Kidney (tissue), 14 donors: Measurements from ENCODE around the gene MCEE. TPM values are rescaled to one million over a fixed set of nuclear protein-coding genes. Genes with fewer than 3 reads are reported as not detected.

Experiments used
- DNase-seq, 5 donors: peaks; one replicate each; pipeline ENCODE4 v3.0.0-alpha.2; 2013 to 2020
- FAIRE-seq: peaks from 2 replicates; lab custom pipeline; 2012; peaks lifted over from hg19 to GRCh38; lab: Jason Lieb, UNC
- H3K27ac ChIP-seq, 2 donors: one replicate each; pipeline ENCODE4 v1.7.0; 2013; ENCODE audit warnings: low read depth in 2 of 2, low read length in 2 of 2, inconsistent platforms in 1 of 2
- H3K27me3 ChIP-seq: one replicate; pipeline ENCODE4 v1.7.1; 2013; ENCODE audit warnings: low read length, inconsistent platforms; ENCODE audit not compliant: control insufficient read depth, insufficient read depth
- H3K36me3 ChIP-seq, 3 donors: one replicate each; pipeline versions ENCODE4 v1.7.0 to v1.7.1; 2013; ENCODE audit warnings: low read length in 3 of 3, control low read depth in 1 of 3, inconsistent platforms in 1 of 3; ENCODE audit not compliant: insufficient read depth in 3 of 3, control insufficient read depth in 2 of 3
- H3K4me1 ChIP-seq, 3 donors: one replicate each; pipeline versions ENCODE4 v1.7.0 to v1.7.1; 2013; ENCODE audit warnings: low read length in 3 of 3, inconsistent platforms in 1 of 3, low read depth in 1 of 3; ENCODE audit not compliant: control insufficient read depth in 2 of 3, insufficient read depth in 2 of 3
- H3K4me3 ChIP-seq, 3 donors: one replicate each; pipeline versions ENCODE4 v1.7.0 to v1.8.1; 2013; ENCODE audit warnings: low read length in 3 of 3, control low read depth in 1 of 3, inconsistent platforms in 1 of 3
- H3K9ac ChIP-seq, 3 donors: one replicate each; pipeline versions ENCODE4 v1.7.0 to v1.7.1; 2013; ENCODE audit warnings: low read length in 3 of 3, control low read depth in 1 of 3, inconsistent platforms in 1 of 3
- H3K9me3 ChIP-seq, 3 donors: one replicate each; pipeline versions ENCODE4 v1.7.0 to v1.7.1; 2013; ENCODE audit warnings: low read length in 3 of 3, control low read depth in 1 of 3, inconsistent platforms in 1 of 3; ENCODE audit not compliant: control insufficient read depth in 2 of 3, insufficient read depth in 1 of 3
- intact Hi-C: fragments of 100-400 bp; cut with DNase I; formaldehyde crosslinking; loops from one replicate; pipeline ENCODE4 v1.11.1; 2022
- polyA plus RNA-seq: library from polyadenylated mRNA; stranded (reverse); fragments of 350-450 nt; fragmentation: Illumina TruSeq; extraction: RNeasy Lipid Tissue Mini Kit (QIAGEN cat#74804); gene quantifications from one replicate; pipeline ENCODE4 v1.2.3, GENCODE V29; 2014; ENCODE audit warnings: low read depth, low replicate concordance; ENCODE audit not compliant: insufficient read depth
- total RNA-seq: library from RNA; stranded (reverse); fragmentation: NEBNext Ultra II Directional; extraction: Animal tissue kit (Norgen Biotek cat#: 25700); gene quantifications from one replicate; pipeline ENCODE4 v1.2.1, GENCODE V29; 2021
- TF ChIP-seq, protein P1 (sequence below): IDR thresholded peaks from 3 replicates; pipeline ENCODE4 v1.5.1; 2012; ENCODE audit warnings: mild to moderate bottlenecking, moderate library complexity, borderline replicate concordance; ENCODE audit not compliant: insufficient read depth; ENCODE audit errors: extremely low read depth
- donor health status: control.
- donor health status: control.
- donor health status: control.
- donor health status: control.
- donor health status: control.
- donor health status: DM: yes; HTN: yes; CAD: no.
- donor health status: Normal renal cell carcinoma (clear cell type).

The MCEE gene
- total and polyA plus RNA-seq, 2 donors from 2014 or later = 20.3 to 29.0 TPM

DNA sequence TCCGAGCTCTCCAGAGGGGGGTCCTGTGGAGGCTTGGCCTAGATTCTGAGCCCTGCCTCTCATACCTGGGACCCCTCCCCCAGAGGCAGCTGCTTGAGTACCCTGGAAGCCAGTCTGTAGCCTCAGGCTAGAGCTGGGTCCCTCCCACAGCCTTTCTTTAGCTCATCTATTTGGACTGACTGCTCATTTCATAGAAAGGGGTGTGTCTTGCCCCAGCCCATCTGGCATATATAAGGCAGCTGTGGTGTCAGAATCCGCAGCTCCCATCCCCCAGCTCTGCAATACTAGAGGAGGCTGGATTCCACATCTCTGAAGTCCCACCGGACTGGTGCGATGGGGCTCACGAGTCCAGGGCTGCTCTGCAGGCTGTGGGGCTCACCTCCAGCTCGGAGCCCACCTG is 26.5 kb upstream of the MCEE start:
- Histone ChIP-seq H3K27me3 (no peaks in the 10 kb centered on the region), H3K36me3 (no peaks in the 10 kb centered on the region), H3K4me1 (no peaks in the 10 kb centered on the region), H3K9me3 (no peaks in the 10 kb centered on the region), H3K4me3 (no peak overlapping the region), H3K27ac (no peak overlapping the region), H3K9ac (no peak overlapping the region)
- FAIRE-seq (no peak), DNase-seq (peak in 4 of 5 donors; percentile 51 to 85 (median 58))
- TF ChIP-seq, protein P1, sequence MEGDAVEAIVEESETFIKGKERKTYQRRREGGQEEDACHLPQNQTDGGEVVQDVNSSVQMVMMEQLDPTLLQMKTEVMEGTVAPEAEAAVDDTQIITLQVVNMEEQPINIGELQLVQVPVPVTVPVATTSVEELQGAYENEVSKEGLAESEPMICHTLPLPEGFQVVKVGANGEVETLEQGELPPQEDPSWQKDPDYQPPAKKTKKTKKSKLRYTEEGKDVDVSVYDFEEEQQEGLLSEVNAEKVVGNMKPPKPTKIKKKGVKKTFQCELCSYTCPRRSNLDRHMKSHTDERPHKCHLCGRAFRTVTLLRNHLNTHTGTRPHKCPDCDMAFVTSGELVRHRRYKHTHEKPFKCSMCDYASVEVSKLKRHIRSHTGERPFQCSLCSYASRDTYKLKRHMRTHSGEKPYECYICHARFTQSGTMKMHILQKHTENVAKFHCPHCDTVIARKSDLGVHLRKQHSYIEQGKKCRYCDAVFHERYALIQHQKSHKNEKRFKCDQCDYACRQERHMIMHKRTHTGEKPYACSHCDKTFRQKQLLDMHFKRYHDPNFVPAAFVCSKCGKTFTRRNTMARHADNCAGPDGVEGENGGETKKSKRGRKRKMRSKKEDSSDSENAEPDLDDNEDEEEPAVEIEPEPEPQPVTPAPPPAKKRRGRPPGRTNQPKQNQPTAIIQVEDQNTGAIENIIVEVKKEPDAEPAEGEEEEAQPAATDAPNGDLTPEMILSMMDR = no peak
- intact Hi-C loops = no loop called here

DNA sequence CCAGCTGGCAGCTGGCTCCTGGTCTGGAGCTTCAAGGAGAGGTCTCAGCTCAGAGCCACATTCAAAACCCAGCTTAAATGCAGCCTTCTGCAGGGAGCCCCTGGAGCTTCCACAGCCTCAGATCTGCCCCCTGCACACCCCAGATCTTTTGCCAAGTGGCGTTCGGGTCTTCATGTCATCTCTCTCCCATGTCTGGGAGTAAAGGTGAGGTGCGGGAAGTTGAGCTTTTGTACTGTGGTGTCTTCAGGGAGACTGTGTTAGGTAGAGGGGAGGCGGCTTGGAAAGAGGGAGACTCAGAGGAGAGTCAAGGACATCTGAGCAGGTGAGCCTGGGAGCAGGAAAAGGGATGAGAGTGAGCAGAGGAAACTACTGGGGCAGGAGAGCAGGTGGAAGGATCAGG is 25.8 kb upstream of the MCEE start:
- Histone ChIP-seq H3K27me3 (no peaks in the 10 kb centered on the region), H3K36me3 (no peaks in the 10 kb centered on the region), H3K4me1 (no peaks in the 10 kb centered on the region), H3K27ac (no peak overlapping the region), H3K9me3 (no peaks in the 10 kb centered on the region), H3K9ac (no peak overlapping the region), H3K4me3 (no peak overlapping the region)
- intact Hi-C loops = no loop called here
- TF ChIP-seq, protein P1 = no peak
- FAIRE-seq (no peak), DNase-seq (no peak)

DNA sequence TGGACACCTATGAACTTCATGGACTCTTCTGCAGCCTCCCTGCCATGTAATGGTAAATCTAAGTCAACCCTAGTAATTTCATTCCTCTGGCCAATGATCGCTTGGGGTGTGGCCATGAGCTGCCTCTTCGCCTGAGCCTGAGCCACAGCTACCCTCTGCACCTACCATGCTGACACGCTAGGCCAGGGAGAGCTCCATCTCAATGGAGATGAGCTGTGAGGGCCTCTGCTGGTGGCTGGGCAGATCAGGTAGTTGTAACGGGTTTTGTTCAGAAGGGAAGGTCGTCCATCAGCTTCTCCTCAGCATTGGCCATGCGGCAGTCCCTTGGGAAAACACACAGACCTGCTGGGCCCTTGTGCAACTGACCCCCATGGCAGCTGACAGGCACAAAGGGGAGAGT is 24.8 kb upstream of the MCEE start:
- FAIRE-seq = no peak
- Histone ChIP-seq H3K27ac (no peak overlapping the region), H3K4me3 (no peak overlapping the region), H3K4me1 (no peaks in the 10 kb centered on the region), H3K36me3 (peaks cover 0 to 3% (median 0%) of the 10 kb centered on the region in 3 donors), H3K9me3 (no peaks in the 10 kb centered on the region), H3K27me3 (no peaks in the 10 kb centered on the region), H3K9ac (no peak overlapping the region)
- no peak for DNase-seq
- TF ChIP-seq, protein P1 = no peak
- intact Hi-C loops = no loop called here

DNA sequence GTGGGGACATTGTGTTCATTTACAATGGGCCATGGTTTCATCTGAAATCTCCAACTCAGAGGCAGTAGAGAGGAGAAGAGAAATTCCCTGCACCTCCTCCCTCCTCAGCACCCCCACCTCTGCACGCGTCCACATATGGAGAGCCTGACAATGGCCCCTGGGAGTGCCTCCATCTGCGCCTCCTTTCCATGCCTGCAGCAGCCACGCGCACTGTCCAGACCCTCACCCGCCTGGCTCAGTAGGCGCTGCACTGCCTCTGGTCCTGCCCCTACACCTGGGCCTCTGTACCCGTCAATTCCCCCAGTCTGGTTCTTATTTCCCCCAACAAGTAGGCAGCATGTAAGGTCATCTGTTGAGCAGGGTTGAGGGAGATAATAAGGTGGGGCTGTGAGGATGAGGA is 24.2 kb upstream of the MCEE start:
- no peaks in the 10 kb centered on the region for H3K4me1 ChIP-seq
- no peak for FAIRE-seq
- intact Hi-C loops = no loop called here
- H3K9ac ChIP-seq = no peak overlapping the region
- no peaks in the 10 kb centered on the region for H3K9me3 ChIP-seq
- TF ChIP-seq, protein P1 = no peak
- H3K4me3 ChIP-seq = no peak overlapping the region
- peaks cover 2 to 7% (median 4%) of the 10 kb centered on the region in 3 donors for H3K36me3 ChIP-seq
- DNase-seq = no peak
- no peak overlapping the region for H3K27ac ChIP-seq
- H3K27me3 ChIP-seq = no peaks in the 10 kb centered on the region
